ENCODE measurements around the gene VPS16. TPM values are rescaled to one million over a fixed set of nuclear protein-coding genes. Genes with fewer than 3 reads are reported as not detected.

VPS16 gene
- total RNA-seq, 4 donors from 2014 or later: 22.0 to 37.5 (median 30.2) TPM

GRCh38 chr20:2880650-2881049 is 40.1 kb downstream of the VPS16 start:
- TF ChIP-seq POLR2A (IDR thresholded peaks at IDR 0.05; ENCODE audit: low read depth) (no peak), CTCF (IDR thresholded peaks at IDR 0.05) (no peak), EP300 (IDR thresholded peaks at IDR 0.05) (no peak), POLR2AphosphoS5 (IDR thresholded peaks at IDR 0.05) (no peak)
- no peaks in the 10 kb centered on the region for H3K27me3 ChIP-seq
- H3K27ac ChIP-seq (replicated peaks in 1 of 4): no peak overlapping the region
- H3K4me3 ChIP-seq: no peak overlapping the region
- 86% methylated on average over 7 of the region's 7 CpGs for WGBS
- no peak for DNase-seq (ENCODE audit: extremely low spot score)
- H3K4me1 ChIP-seq: peaks cover 19 to 46% (median 34%) of the 10 kb centered on the region in 4 donors
- intact Hi-C loops (cut with DNase I): no loop called here
- H3K9me3 ChIP-seq: no peaks in the 10 kb centered on the region
- H3K36me3 ChIP-seq: no peaks in the 10 kb centered on the region

- no peaks in the 10 kb centered on the region for H3K9me3 ChIP-seq
- DNase-seq (ENCODE audit: extremely low spot score): no peak
- H3K36me3 ChIP-seq: no peaks in the 10 kb centered on the region
- no peaks in the 10 kb centered on the region for H3K27me3 ChIP-seq
- no peak overlapping the region for H3K27ac ChIP-seq (replicated peaks in 1 of 4)
- intact Hi-C loops (cut with DNase I): no loop called here
- TF ChIP-seq POLR2AphosphoS5 (IDR thresholded peaks at IDR 0.05) (no peak), CTCF (IDR thresholded peaks at IDR 0.05) (no peak), POLR2A (IDR thresholded peaks at IDR 0.05; ENCODE audit: low read depth) (no peak), EP300 (IDR thresholded peaks at IDR 0.05) (no peak)
- peaks cover 11 to 35% (median 22%) of the 10 kb centered on the region in 4 donors for H3K4me1 ChIP-seq
- WGBS: 72% methylated on average over 3 of the region's 3 CpGs
- no peak overlapping the region for H3K4me3 ChIP-seq
Observed at GRCh38 chr20:2883726-2884637, 43.4 kb downstream of the VPS16 start.

- no peak overlapping the region for H3K27ac ChIP-seq (replicated peaks in 1 of 4)
- no peaks in the 10 kb centered on the region for H3K9me3 ChIP-seq
- DNase-seq (ENCODE audit: extremely low spot score): no peak
- no peaks in the 10 kb centered on the region for H3K36me3 ChIP-seq
- peaks cover 12 to 36% (median 23%) of the 10 kb centered on the region in 4 donors for H3K4me1 ChIP-seq
- WGBS: 91% methylated on average over 3 of the region's 3 CpGs
- no peaks in the 10 kb centered on the region for H3K27me3 ChIP-seq
- no peak overlapping the region for H3K4me3 ChIP-seq
- TF ChIP-seq POLR2AphosphoS5 (IDR thresholded peaks at IDR 0.05) (no peak), POLR2A (IDR thresholded peaks at IDR 0.05; ENCODE audit: low read depth) (no peak), CTCF (IDR thresholded peaks at IDR 0.05) (no peak), EP300 (IDR thresholded peaks at IDR 0.05) (no peak)
- intact Hi-C loops (cut with DNase I): no loop called here
Observed at GRCh38 chr20:2887715-2888114, 47.2 kb downstream of the VPS16 start.

- WGBS: 96% methylated on average over 4 of the region's 4 CpGs
- intact Hi-C loops (cut with DNase I): no loop called here
- Histone ChIP-seq H3K36me3 (no peaks in the 10 kb centered on the region), H3K4me1 (peaks cover 13 to 36% (median 24%) of the 10 kb centered on the region in 4 donors), H3K27me3 (no peaks in the 10 kb centered on the region), H3K9me3 (no peaks in the 10 kb centered on the region), H3K4me3 (no peak overlapping the region), H3K27ac (replicated peaks in 1 of 4) (no peak overlapping the region)
- DNase-seq (ENCODE audit: extremely low spot score): no peak
- TF ChIP-seq EP300 (IDR thresholded peaks at IDR 0.05) (no peak), POLR2A (IDR thresholded peaks at IDR 0.05; ENCODE audit: low read depth) (no peak), CTCF (IDR thresholded peaks at IDR 0.05) (no peak), POLR2AphosphoS5 (IDR thresholded peaks at IDR 0.05) (no peak)
Observed at GRCh38 chr20:2888224-2888955, 47.8 kb downstream of the VPS16 start.
